Trophoblast cell (in vitro differentiated cells and primary cell): ENCODE results near the gene FHAD1. TPM values are rescaled to one million over a fixed set of nuclear protein-coding genes. Genes with fewer than 3 reads are reported as not detected.

Source experiments
- DNase-seq, 2 donors: peaks; one replicate each; pipeline ENCODE4 v3.0.0-alpha.2; 2016
- H2AFZ ChIP-seq: 2 replicates; pipeline ENCODE4 v1.6.1; 2013; ENCODE audit warnings: low read length, moderate library complexity, mild to moderate bottlenecking; ENCODE audit not compliant: insufficient read depth, poor library complexity
- H2AK5ac ChIP-seq: 2 replicates; pipeline ENCODE4 v1.6.1; 2013; ENCODE audit warnings: mild to moderate bottlenecking, low read length
- H2BK120ac ChIP-seq: 2 replicates; pipeline ENCODE4 v1.6.1; 2013; ENCODE audit warnings: low read length, mild to moderate bottlenecking, moderate library complexity; ENCODE audit not compliant: insufficient read depth, poor library complexity
- H2BK12ac ChIP-seq: 2 replicates; pipeline ENCODE4 v1.6.1; 2013; ENCODE audit warnings: mild to moderate bottlenecking, low read length, moderate library complexity
- H2BK5ac ChIP-seq: 2 replicates; pipeline ENCODE4 v1.6.1; 2013; ENCODE audit warnings: low read length, low read depth, moderate library complexity, mild to moderate bottlenecking; ENCODE audit not compliant: poor library complexity
- H3K14ac ChIP-seq: 2 replicates; pipeline ENCODE4 v1.6.1; 2013; ENCODE audit warnings: mild to moderate bottlenecking, low read length
- H3K18ac ChIP-seq: 2 replicates; pipeline ENCODE4 v1.6.1; 2013; ENCODE audit warnings: mild to moderate bottlenecking, low read length
- H3K23ac ChIP-seq: 2 replicates; pipeline ENCODE4 v1.6.1; 2013; ENCODE audit warnings: low read length
- H3K27ac ChIP-seq: 2 replicates; pipeline ENCODE4 v1.5.1; 2013; ENCODE audit warnings: low read depth, mild to moderate bottlenecking, inconsistent platforms, low read length, moderate library complexity
- H3K27me3 ChIP-seq: 2 replicates; pipeline ENCODE4 v1.6.1; 2013; ENCODE audit warnings: inconsistent platforms, mild to moderate bottlenecking, low read length, moderate library complexity; ENCODE audit not compliant: insufficient read depth
- H3K36me3 ChIP-seq, 2 experiments: 1 replicate in 1 of 2; 2 replicates in 1 of 2; pipeline ENCODE4 v1.6.1; 2013; ENCODE audit warnings: low read length in 2 of 2, mild to moderate bottlenecking in 2 of 2, moderate library complexity in 1 of 2; ENCODE audit not compliant: insufficient read depth in 2 of 2, control insufficient read depth in 1 of 2
- H3K4ac ChIP-seq: 2 replicates; pipeline ENCODE4 v1.6.1; 2013; ENCODE audit warnings: low read depth, mild to moderate bottlenecking, low read length, moderate library complexity
- H3K4me1 ChIP-seq, 2 experiments: 1 replicate in 1 of 2; 2 replicates in 1 of 2; pipeline ENCODE4 v1.6.1; 2013; ENCODE audit warnings: low read length in 2 of 2, mild to moderate bottlenecking in 2 of 2, moderate library complexity in 1 of 2; ENCODE audit not compliant: insufficient read depth in 2 of 2, control insufficient read depth in 1 of 2
- H3K4me2 ChIP-seq: 2 replicates; pipeline ENCODE4 v1.6.1; 2013; ENCODE audit warnings: inconsistent platforms, mild to moderate bottlenecking, low read length, moderate library complexity
- H3K4me3 ChIP-seq: 2 replicates; pipeline ENCODE4 v1.5.1; 2013; ENCODE audit warnings: mild to moderate bottlenecking, low read depth, low read length, inconsistent platforms
- H3K79me1 ChIP-seq: one replicate; pipeline ENCODE4 v1.6.1; 2013; ENCODE audit warnings: low read length
- H3K79me2 ChIP-seq: 2 replicates; pipeline ENCODE4 v1.6.1; 2013; ENCODE audit warnings: low read length, mild to moderate bottlenecking; ENCODE audit not compliant: control insufficient read depth, insufficient read depth, poor library complexity
- H3K9ac ChIP-seq: 2 replicates; pipeline ENCODE4 v1.6.1; 2013; ENCODE audit warnings: mild to moderate bottlenecking, low read length
- H3K9me3 ChIP-seq: 2 replicates; pipeline ENCODE4 v1.6.1; 2013; ENCODE audit warnings: low read depth, mild to moderate bottlenecking, control low read depth, inconsistent platforms, low read length; ENCODE audit not compliant: insufficient read depth
- H4K12ac ChIP-seq: 2 replicates; pipeline ENCODE4 v1.6.1; 2013; ENCODE audit warnings: low read depth, mild to moderate bottlenecking, low read length, moderate library complexity
- H4K8ac ChIP-seq: 2 replicates; pipeline ENCODE4 v1.6.1; 2013; ENCODE audit warnings: low read depth, mild to moderate bottlenecking, low read length, moderate library complexity
- H4K91ac ChIP-seq: one replicate; pipeline ENCODE4 v1.6.1; 2013; ENCODE audit warnings: low read depth, mild to moderate bottlenecking, low read length, moderate library complexity
- WGBS: extraction: QIAGEN DNeasy Blood & Tissue Kit; methylation state at CpG from one replicate; pipeline ENCODE4 v1.1.7; 2013; ENCODE audit warnings: missing lambda C conversion rate; ENCODE audit not compliant: insufficient read length, insufficient coverage; ENCODE audit errors: extremely low coverage; 5-methylcytosine and 5-hydroxymethylcytosine counted together
- polyA plus RNA-seq: library from polyadenylated mRNA; stranded (reverse); fragments of 200-250 nt; gene quantifications from 2 replicates; pipeline ENCODE4 v1.2.3, GENCODE V29; 2013

The FHAD1 gene
- polyA plus RNA-seq, result 0.06 and 0.11 TPM in 2 replicates

GRCh38 chr1:15246960-15247614, at the start of gene FHAD1:
FHAD1 (plus strand) TSS chr1:15247223; CDS start chr1:15251785, 4,562 bp downstream.
- WGBS, result no CpG with 5 or more reads among the region's 55 CpGs
- H3K4me1 ChIP-seq, result peaks cover 3 to 8% of the 10 kb centered on the region in 2 experiments
- H4K8ac ChIP-seq, result peak within 1 kb of the TSS; percentile 71
- H3K27me3 ChIP-seq, result peaks cover 2% of the 10 kb centered on the region
- H2AK5ac ChIP-seq, result no peak within 1 kb of the TSS
- peak within 1 kb of the TSS; percentile 54 for H4K12ac ChIP-seq
- peak within 1 kb of the TSS; percentile 77 for H3K4me3 ChIP-seq
- H3K79me1 ChIP-seq, result no peaks in the 10 kb centered on the region
- peak within 1 kb of the TSS; percentile 47 for H2BK12ac ChIP-seq
- H3K23ac ChIP-seq, result no peak within 1 kb of the TSS
- peak; percentile 74 for DNase-seq
- no peak within 1 kb of the TSS for H3K27ac ChIP-seq
- H3K4ac ChIP-seq, result no peak within 1 kb of the TSS
- no peak within 1 kb of the TSS for H3K14ac ChIP-seq
- H3K9me3 ChIP-seq, result peaks cover 6% of the 10 kb centered on the region
- no peaks in the 10 kb centered on the region for H3K79me2 ChIP-seq
- H4K91ac ChIP-seq, result no peak within 1 kb of the TSS
- H2AFZ ChIP-seq, result peak within 1 kb of the TSS; percentile 94
- peak within 1 kb of the TSS; percentile 13 for H2BK120ac ChIP-seq
- no peak within 1 kb of the TSS for H3K18ac ChIP-seq
- peak within 1 kb of the TSS; percentile 83 for H3K4me2 ChIP-seq
- H3K9ac ChIP-seq, result no peak within 1 kb of the TSS
- H2BK5ac ChIP-seq, result no peak within 1 kb of the TSS
- no peaks in the 10 kb centered on the region for H3K36me3 ChIP-seq

GRCh38 chr1:15197591-15198447, 49.2 kb upstream of the FHAD1 start:
- H3K36me3 ChIP-seq, result no peaks in the 10 kb centered on the region
- no peak overlapping the region for H4K12ac ChIP-seq
- WGBS, result no CpG with 5 or more reads among the region's 12 CpGs

GRCh38 chr1:15198684-15199083, 48.3 kb upstream of the FHAD1 start:
- Histone ChIP-seq H4K91ac (no peak overlapping the region), H2BK12ac (no peak overlapping the region), H3K27me3 (no peaks in the 10 kb centered on the region), H2AK5ac (no peak overlapping the region), H3K14ac (no peak overlapping the region), H3K4me3 (no peak overlapping the region), H2BK120ac (no peak overlapping the region), H3K36me3 (no peaks in the 10 kb centered on the region), H3K79me2 (no peaks in the 10 kb centered on the region), H3K79me1 (no peaks in the 10 kb centered on the region), H3K9ac (no peak overlapping the region), H3K9me3 (no peaks in the 10 kb centered on the region), H3K4me2 (no peak overlapping the region), H3K18ac (no peak overlapping the region), H3K23ac (no peak overlapping the region), H2AFZ (no peak overlapping the region), H3K4ac (no peak overlapping the region), H3K4me1 (peaks cover 6 to 12% of the 10 kb centered on the region in 2 experiments), H2BK5ac (no peak overlapping the region), H3K27ac (no peak overlapping the region), H4K8ac (no peak overlapping the region), H4K12ac (no peak overlapping the region)
- no CpG with 5 or more reads among the region's 8 CpGs for WGBS
- no peak for DNase-seq

More at GRCh38 chr1:15197591-15198447, 49.2 kb upstream of the FHAD1 start:
- Histone ChIP-seq H2AK5ac (no peak overlapping the region), H3K79me1 (no peaks in the 10 kb centered on the region), H2BK5ac (no peak overlapping the region), H3K9me3 (no peaks in the 10 kb centered on the region), H2AFZ (no peak overlapping the region), H3K27ac (no peak overlapping the region), H3K27me3 (no peaks in the 10 kb centered on the region), H3K4me2 (no peak overlapping the region), H3K4me3 (no peak overlapping the region), H3K4ac (no peak overlapping the region), H4K91ac (no peak overlapping the region), H3K79me2 (no peaks in the 10 kb centered on the region), H3K4me1 (peaks cover 6 to 12% of the 10 kb centered on the region in 2 experiments), H2BK120ac (no peak overlapping the region), H3K18ac (no peak overlapping the region), H3K23ac (no peak overlapping the region), H4K8ac (no peak overlapping the region), H2BK12ac (no peak overlapping the region), H3K9ac (no peak overlapping the region), H3K14ac (no peak overlapping the region)
- DNase-seq, result no peak

GRCh38 chr1:15201221-15201620, 45.8 kb upstream of the FHAD1 start:
- H2AK5ac ChIP-seq, result no peak overlapping the region
- no peak overlapping the region for H3K14ac ChIP-seq
- H3K9me3 ChIP-seq, result no peaks in the 10 kb centered on the region
- H2BK5ac ChIP-seq, result no peak overlapping the region
- H3K4ac ChIP-seq, result no peak overlapping the region
- H3K4me1 ChIP-seq, result peaks cover 7 to 10% of the 10 kb centered on the region in 2 experiments
- no peak overlapping the region for H3K27ac ChIP-seq
- no peak overlapping the region for H2BK120ac ChIP-seq
- H4K91ac ChIP-seq, result no peak overlapping the region
- H3K79me2 ChIP-seq, result no peaks in the 10 kb centered on the region
- H4K8ac ChIP-seq, result no peak overlapping the region
- no peak for DNase-seq
- H2AFZ ChIP-seq, result no peak overlapping the region
- H3K4me2 ChIP-seq, result no peak overlapping the region
- H3K18ac ChIP-seq, result no peak overlapping the region
- no peaks in the 10 kb centered on the region for H3K36me3 ChIP-seq
- no CpG with 5 or more reads among the region's 4 CpGs for WGBS
- no peaks in the 10 kb centered on the region for H3K79me1 ChIP-seq
- H2BK12ac ChIP-seq, result no peak overlapping the region
- H3K27me3 ChIP-seq, result no peaks in the 10 kb centered on the region
- no peak overlapping the region for H3K9ac ChIP-seq
- no peak overlapping the region for H3K4me3 ChIP-seq
- H4K12ac ChIP-seq, result no peak overlapping the region
- H3K23ac ChIP-seq, result no peak overlapping the region
